ENCODE results near the gene FAM117A. TPM values are rescaled to one million over a fixed set of nuclear protein-coding genes. Genes with fewer than 3 reads are reported as not detected.

FAM117A gene
- total RNA-seq, 4 donors from 2014 or later: 13.3 to 33.0 (median 24.8) TPM

DNA sequence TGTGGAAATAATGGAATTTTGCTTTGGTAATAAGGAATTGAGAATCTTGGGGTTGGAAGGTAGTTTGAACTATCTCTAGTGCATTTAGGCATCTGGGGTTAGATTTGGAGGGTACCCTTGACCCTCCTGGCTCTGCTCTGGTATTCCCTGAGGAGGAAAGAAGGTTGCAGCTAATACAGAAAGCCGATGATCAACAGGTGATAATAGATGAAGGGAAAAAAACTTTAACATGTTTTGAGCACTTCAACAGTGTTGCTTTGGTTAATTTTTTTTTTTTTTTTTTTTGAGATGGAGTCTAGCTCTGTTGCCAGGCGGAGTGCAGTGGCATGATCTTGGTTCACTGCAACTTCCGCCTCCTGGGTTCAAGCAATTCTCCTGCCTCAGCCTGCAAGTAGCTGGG is 29.4 kb upstream of the FAM117A start:
- TF ChIP-seq POLR2AphosphoS5 (IDR thresholded peaks at IDR 0.05) (no peak), EP300 (IDR thresholded peaks at IDR 0.05) (no peak), POLR2A (IDR thresholded peaks at IDR 0.05; ENCODE audit: low read depth) (no peak)
- TF ChIP-seq, protein P1, sequence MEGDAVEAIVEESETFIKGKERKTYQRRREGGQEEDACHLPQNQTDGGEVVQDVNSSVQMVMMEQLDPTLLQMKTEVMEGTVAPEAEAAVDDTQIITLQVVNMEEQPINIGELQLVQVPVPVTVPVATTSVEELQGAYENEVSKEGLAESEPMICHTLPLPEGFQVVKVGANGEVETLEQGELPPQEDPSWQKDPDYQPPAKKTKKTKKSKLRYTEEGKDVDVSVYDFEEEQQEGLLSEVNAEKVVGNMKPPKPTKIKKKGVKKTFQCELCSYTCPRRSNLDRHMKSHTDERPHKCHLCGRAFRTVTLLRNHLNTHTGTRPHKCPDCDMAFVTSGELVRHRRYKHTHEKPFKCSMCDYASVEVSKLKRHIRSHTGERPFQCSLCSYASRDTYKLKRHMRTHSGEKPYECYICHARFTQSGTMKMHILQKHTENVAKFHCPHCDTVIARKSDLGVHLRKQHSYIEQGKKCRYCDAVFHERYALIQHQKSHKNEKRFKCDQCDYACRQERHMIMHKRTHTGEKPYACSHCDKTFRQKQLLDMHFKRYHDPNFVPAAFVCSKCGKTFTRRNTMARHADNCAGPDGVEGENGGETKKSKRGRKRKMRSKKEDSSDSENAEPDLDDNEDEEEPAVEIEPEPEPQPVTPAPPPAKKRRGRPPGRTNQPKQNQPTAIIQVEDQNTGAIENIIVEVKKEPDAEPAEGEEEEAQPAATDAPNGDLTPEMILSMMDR (IDR thresholded peaks at IDR 0.05): no peak
- H3K36me3 ChIP-seq: peaks cover 26 to 64% (median 53%) of the 10 kb centered on the region in 4 donors
- no peaks in the 10 kb centered on the region for H3K27me3 ChIP-seq
- no peak overlapping the region for H3K27ac ChIP-seq (replicated peaks in 1 of 4)
- DNase-seq (ENCODE audit: extremely low spot score): no peak
- H3K9me3 ChIP-seq: no peaks in the 10 kb centered on the region
- peaks cover 33 to 74% (median 73%) of the 10 kb centered on the region in 4 donors for H3K4me1 ChIP-seq
- H3K4me3 ChIP-seq: no peak overlapping the region
- intact Hi-C loops (cut with DNase I): no loop called here
- 88% methylated on average over 3 of the region's 3 CpGs for WGBS

GRCh38 chr17:49789243-49789578 is 25.3 kb upstream of the FAM117A start:
- DNase-seq (ENCODE audit: extremely low spot score): no peak
- Histone ChIP-seq H3K9me3 (no peaks in the 10 kb centered on the region), H3K27ac (replicated peaks in 1 of 4) (peak overlapping the region; percentile 23 to 99 (median 98)), H3K27me3 (no peaks in the 10 kb centered on the region), H3K36me3 (peaks cover 0 to 27% (median 24%) of the 10 kb centered on the region in 4 donors), H3K4me1 (peaks cover 42 to 74% (median 67%) of the 10 kb centered on the region in 4 donors), H3K4me3 (peak overlapping the region; percentile 78 to 94 (median 86))
- intact Hi-C loops (cut with DNase I): no loop called here
- no peak for TF ChIP-seq EP300 (IDR thresholded peaks at IDR 0.05)
- TF ChIP-seq, protein P1 (IDR thresholded peaks at IDR 0.05): peak in 1 of 3 experiments; percentile 35
- WGBS: 2% methylated on average over 14 of the region's 17 CpGs

DNA sequence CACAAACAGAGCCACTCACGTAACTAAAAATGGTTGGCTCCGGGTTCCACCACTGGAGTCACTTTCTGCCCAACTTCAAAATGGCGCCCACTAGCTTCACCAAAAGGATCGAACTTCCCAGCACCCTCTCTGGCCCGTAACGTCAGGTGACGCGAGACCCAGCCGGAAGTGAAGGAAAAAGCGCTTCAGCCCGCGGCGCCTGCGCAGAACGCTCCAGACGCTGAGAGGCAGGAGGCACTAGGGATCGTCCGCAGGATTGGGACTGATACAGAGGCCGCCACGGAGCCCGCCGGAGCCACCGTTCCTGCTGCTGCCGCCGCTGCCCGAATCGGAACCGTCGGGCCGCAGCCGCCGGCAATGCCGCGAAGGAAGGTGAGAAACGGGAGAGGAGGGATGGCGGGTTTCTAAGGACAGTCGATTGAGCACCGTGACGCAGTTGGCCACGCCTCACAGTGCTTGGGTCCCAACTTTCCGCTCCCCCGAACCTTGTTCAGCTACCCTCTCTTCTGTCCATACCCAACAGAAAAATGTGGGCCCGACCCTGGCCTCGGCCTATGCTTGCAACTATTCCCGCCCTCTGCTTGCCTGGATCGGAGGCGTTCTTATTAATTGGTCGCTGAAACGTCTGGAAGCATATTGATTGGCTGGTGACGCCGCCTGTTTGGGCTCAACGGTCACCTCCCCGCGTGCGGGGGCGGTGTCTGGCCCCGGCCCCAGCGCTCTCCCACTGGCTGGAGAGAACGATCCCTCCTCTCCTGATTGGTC is 24.7 kb upstream of the FAM117A start, which contains the start of gene KAT7:
Gene KAT7, plus strand, starts transcription at position 204 of the 765 bp plus-strand sequence. Its CDS starts 154 bp downstream, at position 358.
- intact Hi-C loops (cut with DNase I): no loop called here
- DNase-seq (ENCODE audit: extremely low spot score): peak; percentile 100
- WGBS: 2% methylated on average over 45 of the region's 59 CpGs
- peaks cover 44 to 74% (median 69%) of the 10 kb centered on the region in 4 donors for H3K4me1 ChIP-seq
- TF ChIP-seq, protein P1 (IDR thresholded peaks at IDR 0.05): peak in 1 of 3 experiments; percentile 11
- TF ChIP-seq POLR2A (IDR thresholded peaks at IDR 0.05; ENCODE audit: low read depth) (peak; percentile 86), POLR2AphosphoS5 (IDR thresholded peaks at IDR 0.05) (peak; percentile 96 to 99), EP300 (IDR thresholded peaks at IDR 0.05) (no peak)
- H3K9me3 ChIP-seq: no peaks in the 10 kb centered on the region
- H3K4me3 ChIP-seq: peak within 1 kb of the TSS; percentile 78 to 94 (median 86)
- H3K27ac ChIP-seq (replicated peaks in 1 of 4): peak within 1 kb of the TSS; percentile 96 to 100 (median 99)
- peaks cover 0 to 22% (median 19%) of the 10 kb centered on the region in 4 donors for H3K36me3 ChIP-seq
- H3K27me3 ChIP-seq: no peaks in the 10 kb centered on the region

GRCh38 chr17:49787884-49788477 is 24.1 kb upstream of the FAM117A start:
- peak overlapping the region; percentile 96 to 100 (median 99) for H3K27ac ChIP-seq (replicated peaks in 1 of 4)
- peaks cover 0 to 15% (median 13%) of the 10 kb centered on the region in 4 donors for H3K36me3 ChIP-seq
- WGBS: 5% methylated on average over 17 of the region's 17 CpGs
- DNase-seq (ENCODE audit: extremely low spot score): no peak
- H3K27me3 ChIP-seq: no peaks in the 10 kb centered on the region
- no peak for TF ChIP-seq POLR2AphosphoS5 (IDR thresholded peaks at IDR 0.05)
- no peak for TF ChIP-seq EP300 (IDR thresholded peaks at IDR 0.05)
- TF ChIP-seq POLR2A (IDR thresholded peaks at IDR 0.05; ENCODE audit: low read depth): no peak
- TF ChIP-seq, protein P1 (IDR thresholded peaks at IDR 0.05): no peak
- peaks cover 49 to 74% (median 69%) of the 10 kb centered on the region in 4 donors for H3K4me1 ChIP-seq
- intact Hi-C loops (cut with DNase I): no loop called here
- H3K4me3 ChIP-seq: peak overlapping the region; percentile 78 to 94 (median 86)
- no peaks in the 10 kb centered on the region for H3K9me3 ChIP-seq

Data from esophagus muscularis mucosa (tissue), 4 donors.